ENCODE data around the gene NGRN.

- TF ChIP-seq POLR2AphosphoS5 (IDR thresholded peaks at IDR 0.05) = no peak
- no peak for TF ChIP-seq CTCF (IDR thresholded peaks at IDR 0.05)
- no peak for TF ChIP-seq EP300 (IDR thresholded peaks at IDR 0.05)
These were observed 5.2 kb downstream of the NGRN start for GRCh38 chr15:90270502-90271150.

Data from upper lobe of left lung (tissue), 4 donors.